Dendritic cell treated with granulocyte-macrophage colony-stimulating factor and Interleukin-4, amounts not matched to agents 40 ng/mL and 50 ng/mL, for 4 days (primary cell): ENCODE data around the gene MIXL1.
"Not testable (repeated sequence)": the region's sequence is repeated elsewhere in the genome, so short reads cannot be mapped to it uniquely, and the experiment has no call there.

Experiments used
- H3K27ac Mint-ChIP-seq: one replicate; pipeline ENCODE4 v1.8.0; 2022; ENCODE audit warnings: mild to moderate bottlenecking, mixed read lengths
- H3K27me3 Mint-ChIP-seq: one replicate; pipeline ENCODE4 v1.8.0; 2022; ENCODE audit warnings: mild to moderate bottlenecking, mixed read lengths
- H3K36me3 Mint-ChIP-seq: one replicate; pipeline ENCODE4 v1.8.0; 2022; ENCODE audit warnings: low read depth, mixed read lengths
- H3K4me1 Mint-ChIP-seq: one replicate; pipeline ENCODE4 v1.8.0; 2022; ENCODE audit warnings: low read depth, mixed read lengths
- H3K4me3 Mint-ChIP-seq: one replicate; pipeline ENCODE4 v1.8.0; 2022; ENCODE audit warnings: mild to moderate bottlenecking, moderate library complexity, mixed read lengths
- H3K9me3 Mint-ChIP-seq: one replicate; pipeline ENCODE4 v1.8.0; 2022; ENCODE audit warnings: mixed read lengths
- intact Hi-C: fragments of 100-400 bp; cut with micrococcal nuclease; formaldehyde crosslinking; loops from one replicate; pipeline ENCODE4 v1.15.0; 2022

The MIXL1 gene

DNA sequence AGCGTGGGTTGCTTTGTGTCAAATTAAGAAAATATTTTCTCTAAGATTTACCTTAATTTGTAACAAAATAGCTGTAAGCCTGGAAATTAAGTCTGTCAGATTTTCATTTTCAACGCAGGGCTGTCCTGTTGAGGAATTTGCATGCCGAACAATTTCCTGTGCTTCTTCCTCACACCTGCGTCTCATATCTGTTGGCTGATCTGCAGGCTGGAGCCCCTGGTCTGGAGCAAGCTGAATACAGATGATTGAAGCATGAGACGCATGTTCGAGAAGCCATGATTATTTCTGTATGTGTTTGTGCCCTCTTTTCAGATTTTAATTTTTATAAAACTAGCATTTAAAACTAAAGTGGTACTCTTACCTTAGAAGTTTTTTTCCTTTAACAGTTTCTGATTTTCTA lies 9.8 kb downstream of the MIXL1 start:
- no peaks in the 10 kb centered on the region for H3K27me3 Mint-ChIP-seq
- intact Hi-C loops, result no loop called here
- H3K4me1 Mint-ChIP-seq, result no peaks in the 10 kb centered on the region
- no peaks in the 10 kb centered on the region for H3K9me3 Mint-ChIP-seq
- H3K27ac Mint-ChIP-seq, result no peak overlapping the region
- no peak overlapping the region for H3K4me3 Mint-ChIP-seq
- H3K36me3 Mint-ChIP-seq, result peaks cover 27% of the 10 kb centered on the region

DNA sequence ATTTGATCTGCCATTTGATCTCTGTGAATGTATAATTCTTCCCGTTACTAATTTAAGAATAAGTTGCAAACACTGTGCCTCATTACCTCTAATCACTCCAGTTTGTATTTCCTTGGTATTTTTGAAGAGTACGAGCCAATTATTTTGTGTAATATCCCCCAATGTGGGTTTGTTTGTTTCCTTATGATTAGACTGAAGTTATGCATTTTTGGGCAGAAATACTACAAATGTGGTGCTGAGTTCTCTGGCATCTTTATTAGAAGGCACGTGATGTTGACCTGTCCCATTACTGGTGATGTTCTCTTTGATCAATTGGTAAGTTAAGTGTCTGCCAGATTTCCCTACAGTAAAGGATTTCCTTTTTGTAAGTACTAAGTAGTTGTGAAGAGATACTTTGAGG lies 10.3 kb downstream of the MIXL1 start:
- intact Hi-C loops, result no loop called here
- no peaks in the 10 kb centered on the region for H3K4me1 Mint-ChIP-seq
- no peak overlapping the region for H3K4me3 Mint-ChIP-seq

DNA sequence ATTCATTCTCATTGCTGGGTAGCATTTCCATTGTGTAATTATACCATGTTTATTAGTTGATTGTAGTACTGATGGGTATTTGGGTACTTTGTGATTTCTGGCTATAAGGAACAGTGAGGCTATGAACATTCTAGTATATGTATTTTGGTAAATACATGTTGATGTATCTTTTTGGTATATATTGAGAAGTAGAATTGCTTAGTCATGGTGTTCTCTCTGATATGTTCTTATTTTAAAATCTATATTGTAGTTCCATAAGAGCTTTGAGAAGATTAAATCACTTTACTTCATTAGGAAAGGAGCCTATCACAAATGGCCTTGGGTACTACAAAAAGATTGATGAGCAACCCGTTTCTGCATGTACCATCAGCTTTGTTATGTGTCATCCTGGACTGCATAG lies 13.4 kb downstream of the MIXL1 start:
- intact Hi-C loops, result no loop called here
- H3K27ac Mint-ChIP-seq, result no peak overlapping the region
- no peaks in the 10 kb centered on the region for H3K27me3 Mint-ChIP-seq
- no peaks in the 10 kb centered on the region for H3K9me3 Mint-ChIP-seq
- peaks cover 30% of the 10 kb centered on the region for H3K36me3 Mint-ChIP-seq
- no peak overlapping the region for H3K4me3 Mint-ChIP-seq
- no peaks in the 10 kb centered on the region for H3K4me1 Mint-ChIP-seq

More for the DNA sequence above, 10.3 kb downstream of the MIXL1 start:
- Mint-ChIP-seq H3K27ac (no peak overlapping the region), H3K36me3 (peaks cover 30% of the 10 kb centered on the region), H3K9me3 (no peaks in the 10 kb centered on the region), H3K27me3 (no peaks in the 10 kb centered on the region)

GRCh38 chr1:226239421-226239820 lies 16.0 kb downstream of the MIXL1 start:
- Mint-ChIP-seq H3K4me1 (no peaks in the 10 kb centered on the region), H3K27ac (no peak overlapping the region), H3K4me3 (no peak overlapping the region), H3K27me3 (no peaks in the 10 kb centered on the region), H3K36me3 (peaks cover 29% of the 10 kb centered on the region), H3K9me3 (no peaks in the 10 kb centered on the region)
- intact Hi-C loops, result no loop called here

DNA sequence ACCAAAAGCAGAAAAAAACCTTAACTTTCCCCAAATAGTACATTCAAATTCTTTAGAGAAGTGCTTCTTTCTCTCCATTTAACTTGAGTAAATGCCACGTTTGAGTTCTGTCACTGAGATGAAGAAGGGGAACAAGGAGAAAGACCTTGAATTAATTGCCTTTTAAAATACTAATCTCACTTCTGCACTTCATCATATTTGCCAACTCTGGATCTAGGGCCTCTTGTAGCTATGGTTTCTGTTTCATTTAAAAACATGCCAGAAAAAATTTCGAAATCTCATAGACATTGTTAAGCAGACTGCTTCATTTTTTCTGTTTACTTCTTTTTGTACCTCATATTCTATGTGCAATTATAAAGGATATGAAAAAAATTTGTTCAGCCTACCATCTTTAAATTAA lies 24.6 kb downstream of the MIXL1 start:
- Mint-ChIP-seq H3K36me3 (no peaks in the 10 kb centered on the region), H3K27me3 (no peaks in the 10 kb centered on the region), H3K4me1 (peaks cover 7% of the 10 kb centered on the region), H3K9me3 (no peaks in the 10 kb centered on the region), H3K27ac (no peak overlapping the region), H3K4me3 (no peak overlapping the region)
- intact Hi-C loops, result no loop called here

DNA sequence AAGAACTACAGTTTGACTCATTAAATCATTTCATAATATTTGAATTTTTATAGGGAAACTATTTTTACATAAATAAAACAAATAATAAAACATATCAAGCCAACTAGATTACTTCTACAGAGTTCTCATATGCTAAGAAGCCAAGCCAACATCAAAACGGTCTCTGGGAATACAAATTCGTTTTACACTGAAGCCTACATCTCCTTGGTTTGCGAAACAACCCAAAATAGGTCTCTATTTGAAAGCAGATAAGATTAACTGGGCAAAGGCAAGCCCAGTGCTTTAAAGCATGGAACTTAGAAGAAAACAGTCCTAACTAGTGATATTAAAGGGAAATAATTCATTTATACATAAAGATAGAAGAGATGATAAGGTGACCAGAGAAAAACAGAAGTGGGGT lies 25.3 kb downstream of the MIXL1 start:
- Mint-ChIP-seq H3K4me3 (no peak overlapping the region), H3K36me3 (no peaks in the 10 kb centered on the region), H3K9me3 (no peaks in the 10 kb centered on the region), H3K27ac (no peak overlapping the region), H3K4me1 (peaks cover 7% of the 10 kb centered on the region), H3K27me3 (no peaks in the 10 kb centered on the region)
- intact Hi-C loops, result no loop called here

- Mint-ChIP-seq H3K9me3 (no peaks in the 10 kb centered on the region), H3K27ac (no peak overlapping the region), H3K27me3 (no peaks in the 10 kb centered on the region), H3K4me3 (no peak overlapping the region), H3K36me3 (no peaks in the 10 kb centered on the region), H3K4me1 (peaks cover 7% of the 10 kb centered on the region)
- intact Hi-C loops, result no loop called here
These were observed 27.0 kb downstream of the MIXL1 start for GRCh38 chr1:226250511-226250910.

DNA sequence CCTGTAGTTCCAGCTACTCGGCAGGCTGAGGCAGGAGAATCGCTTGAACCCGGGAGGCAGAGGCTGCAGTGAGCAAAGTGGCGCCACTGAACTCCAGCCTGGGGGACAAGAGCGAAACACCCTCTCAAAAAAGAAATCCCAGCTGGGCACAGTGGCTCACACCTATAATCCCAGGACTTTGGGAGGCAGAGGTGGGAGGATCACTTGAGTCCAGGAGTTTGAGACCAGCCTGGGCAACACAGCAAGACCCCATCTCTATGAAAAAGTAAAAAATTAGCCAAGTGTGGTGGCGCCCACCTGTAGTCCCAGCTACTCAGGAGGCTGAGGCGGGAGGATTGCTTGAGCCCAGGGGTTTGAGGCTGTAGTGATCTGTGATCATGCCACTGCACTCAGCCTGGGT lies 29.4 kb downstream of the MIXL1 start:
- H3K9me3 Mint-ChIP-seq, result not testable (repeated sequence)

DNA sequence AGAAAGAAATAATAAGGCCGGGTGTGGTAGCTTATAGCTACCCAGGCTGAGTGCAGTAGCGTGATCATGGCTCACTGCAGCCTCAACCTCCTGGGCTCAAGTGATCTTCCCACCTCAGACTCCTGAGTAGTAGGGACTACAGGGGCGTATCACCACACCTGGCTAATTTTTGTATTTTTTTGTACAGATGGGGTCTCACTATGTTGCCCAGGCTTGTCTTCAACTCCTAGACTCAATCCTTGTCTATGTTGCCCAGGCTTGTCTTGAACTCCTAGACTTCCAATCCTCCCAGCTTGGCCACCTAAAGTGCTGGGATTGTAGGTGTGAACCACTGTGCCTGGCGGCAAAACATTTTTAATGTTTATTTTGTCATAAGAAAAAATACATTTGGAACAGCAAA lies 30.5 kb downstream of the MIXL1 start:
- H3K36me3 Mint-ChIP-seq, result no peaks in the 10 kb centered on the region
- H3K27me3 Mint-ChIP-seq, result no peaks in the 10 kb centered on the region
- no peaks in the 10 kb centered on the region for H3K9me3 Mint-ChIP-seq
- H3K27ac Mint-ChIP-seq, result no peak overlapping the region
- no peaks in the 10 kb centered on the region for H3K4me1 Mint-ChIP-seq
- no peak overlapping the region for H3K4me3 Mint-ChIP-seq
- intact Hi-C loops, result no loop called here

More for the DNA sequence above, 29.4 kb downstream of the MIXL1 start:
- H3K36me3 Mint-ChIP-seq, H3K27ac Mint-ChIP-seq, H3K27me3 Mint-ChIP-seq, H3K4me1 Mint-ChIP-seq, H3K4me3 Mint-ChIP-seq, intact Hi-C loops: not testable (repeated sequence)

GRCh38 chr1:226255380-226255779 lies 31.9 kb downstream of the MIXL1 start:
- no peaks in the 10 kb centered on the region for H3K36me3 Mint-ChIP-seq
- intact Hi-C loops, result no loop called here
- no peaks in the 10 kb centered on the region for H3K9me3 Mint-ChIP-seq
- H3K4me1 Mint-ChIP-seq, result no peaks in the 10 kb centered on the region
- H3K27me3 Mint-ChIP-seq, result no peaks in the 10 kb centered on the region
- no peak overlapping the region for H3K27ac Mint-ChIP-seq
- no peak overlapping the region for H3K4me3 Mint-ChIP-seq

DNA sequence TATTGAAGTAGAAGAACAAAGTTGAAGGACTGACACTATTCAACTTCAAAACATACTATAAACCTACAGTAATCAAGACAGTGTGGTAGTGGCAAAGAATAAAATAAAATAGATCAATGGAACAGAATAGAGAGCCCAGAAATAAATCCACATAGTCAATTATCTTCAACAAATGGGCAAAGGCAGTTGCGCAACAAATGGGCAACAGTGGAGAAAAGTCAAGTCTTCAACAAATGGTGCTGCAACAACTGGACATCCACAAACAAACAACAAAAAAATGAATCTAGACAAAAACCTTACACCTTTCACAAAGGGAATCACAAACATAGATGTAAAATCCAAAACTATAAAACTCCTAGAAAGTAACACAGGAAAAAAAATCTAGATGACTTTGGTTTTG lies 38.4 kb downstream of the MIXL1 start:
- Mint-ChIP-seq H3K36me3 (peaks cover 27% of the 10 kb centered on the region), H3K4me1 (no peaks in the 10 kb centered on the region), H3K27me3 (no peaks in the 10 kb centered on the region), H3K27ac (no peak overlapping the region), H3K4me3 (no peak overlapping the region), H3K9me3 (peaks cover 16% of the 10 kb centered on the region)
- intact Hi-C loops, result no loop called here

GRCh38 chr1:226268421-226269124 lies 45.1 kb downstream of the MIXL1 start:
- Mint-ChIP-seq H3K4me3 (no peak overlapping the region), H3K27ac (no peak overlapping the region), H3K27me3 (no peaks in the 10 kb centered on the region), H3K36me3 (peaks cover 7% of the 10 kb centered on the region), H3K9me3 (no peaks in the 10 kb centered on the region), H3K4me1 (no peaks in the 10 kb centered on the region)
- intact Hi-C loops, result no loop called here

GRCh38 chr1:226272233-226272902 lies 48.9 kb downstream of the MIXL1 start:
- H3K27me3 Mint-ChIP-seq, H3K4me3 Mint-ChIP-seq, H3K4me1 Mint-ChIP-seq, H3K9me3 Mint-ChIP-seq, intact Hi-C loops, H3K36me3 Mint-ChIP-seq, H3K27ac Mint-ChIP-seq: not testable (repeated sequence)

GRCh38 chr1:226274138-226274537 lies 50.7 kb downstream of the MIXL1 start:
- peaks cover 6% of the 10 kb centered on the region for H3K36me3 Mint-ChIP-seq
- no peak overlapping the region for H3K4me3 Mint-ChIP-seq

More at GRCh38 chr1:226274138-226274537, 50.7 kb downstream of the MIXL1 start:
- intact Hi-C loops, result no loop called here
- H3K27me3 Mint-ChIP-seq, result no peaks in the 10 kb centered on the region
- H3K27ac Mint-ChIP-seq, result no peak overlapping the region
- H3K4me1 Mint-ChIP-seq, result no peaks in the 10 kb centered on the region
- H3K9me3 Mint-ChIP-seq, result no peaks in the 10 kb centered on the region
